OCI-LY3 (cell line): Measurements from ENCODE around the gene PFN1.
A peak's percentile ranks its signal among the peaks of the same experiment; 100 is the strongest.

Source experiments
- H2AFZ ChIP-seq: fragments of 200-600, 300-600 bp; shearing (Covaris generic); 2 replicates; pipeline ENCODE4 v1.6.0; 2014; ENCODE audit warnings: antibody characterized with exemption, low read depth, low read length
- H3K27ac ChIP-seq: fragments of 200-600, 300-600 bp; sonication (generic); 2 replicates; pipeline ENCODE4 v1.5.1; 2014; ENCODE audit warnings: mild to moderate bottlenecking, low read length, moderate library complexity, mixed read lengths
- H3K27me3 ChIP-seq: fragments of 200-600, 300-600 bp; sonication (generic); 2 replicates; pipeline ENCODE4 v1.6.1; 2014; ENCODE audit warnings: low read depth, low read length, mixed read lengths
- H3K36me3 ChIP-seq: fragments of 200-600, 300-600 bp; sonication (generic); replicated peaks from 2 replicates; pipeline ENCODE3; 2014; ENCODE audit warnings: low read depth, low read length, mixed read lengths
- H3K4me1 ChIP-seq: fragments of 300-600, 200-600 bp; sonication (generic); 2 replicates; pipeline ENCODE4 v1.6.1; 2014; ENCODE audit warnings: low read length, mixed read lengths
- H3K4me2 ChIP-seq: fragments of 200-600, 300-600 bp; sonication (generic); 2 replicates; pipeline ENCODE4 v1.6.1; 2014; ENCODE audit warnings: low read length, mixed read lengths
- H3K4me3 ChIP-seq: fragments of 300-600, 200-600 bp; sonication (generic); 2 replicates; pipeline ENCODE4 v1.5.1; 2014; ENCODE audit warnings: antibody characterized with exemption, mild to moderate bottlenecking, low read length, moderate library complexity
- H3K79me2 ChIP-seq: fragments of 300-600, 200-600 bp; shearing (Covaris generic); 2 replicates; pipeline ENCODE4 v1.6.1; 2014; ENCODE audit warnings: mild to moderate bottlenecking, low read length, mixed read lengths
- H3K9ac ChIP-seq: fragments of 300-600, 200-600 bp; shearing (Covaris generic); 2 replicates; pipeline ENCODE4 v1.6.0; 2014; ENCODE audit warnings: mild to moderate bottlenecking, low read length, moderate library complexity
- H3K9me3 ChIP-seq: fragments of 200-600, 300-600 bp; shearing (Covaris generic); 2 replicates; pipeline ENCODE4 v1.6.1; 2014; ENCODE audit warnings: low read length, mixed read lengths; ENCODE audit not compliant: insufficient read depth
- H4K20me1 ChIP-seq: fragments of 200-600, 300-600 bp; sonication (generic); 2 replicates; pipeline ENCODE4 v1.6.1; 2016; ENCODE audit warnings: low read length, mixed read lengths; ENCODE audit not compliant: insufficient read depth
- EZH2phosphoT487 ChIP-seq: fragments of 200-600 bp; shearing (Covaris generic); IDR thresholded peaks from 2 replicates; pipeline ENCODE4 v1.6.1; 2018; ENCODE audit warnings: antibody characterized with exemption, mixed run types, low read depth
- TF ChIP-seq, protein P1 (sequence below): fragments of 200-600, 300-600 bp; sonication (generic); IDR thresholded peaks from 2 replicates; pipeline ENCODE4 v1.5.1; 2014; ENCODE audit warnings: antibody characterized with exemption, low read length, low read depth

PFN1 gene

DNA sequence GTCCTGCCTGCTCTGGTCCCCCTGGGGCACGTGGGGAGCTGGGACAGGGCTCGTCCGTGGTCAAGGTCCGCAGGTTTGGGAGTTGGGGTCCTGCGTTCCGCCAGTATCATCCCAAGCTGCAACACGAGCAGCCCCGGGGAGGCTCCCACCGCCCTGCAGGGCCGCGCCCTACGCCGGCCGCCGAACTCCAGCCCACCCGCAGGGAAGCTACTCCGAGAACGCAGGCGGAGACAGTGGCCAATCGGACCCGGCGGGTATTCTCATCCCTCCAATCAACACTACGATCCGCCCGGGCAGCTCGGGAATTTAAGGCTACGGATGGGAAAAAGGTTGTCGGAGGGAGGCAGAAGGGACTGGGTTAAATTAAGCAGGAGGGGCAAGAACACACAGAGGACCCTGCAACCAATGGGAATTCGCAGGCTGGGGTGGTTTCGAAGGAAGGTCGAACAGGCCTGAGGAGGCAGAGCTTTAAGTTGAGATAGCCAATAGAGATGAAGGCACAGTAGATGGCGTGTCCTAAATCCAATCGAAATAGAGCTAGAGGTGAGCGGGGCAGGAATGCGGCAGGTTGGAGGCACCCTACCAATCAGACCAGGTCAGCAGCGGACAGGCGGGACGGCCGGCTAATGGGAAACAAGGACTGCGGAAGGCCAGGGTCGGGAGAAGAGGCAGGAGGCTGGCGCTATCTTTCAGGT is 18.7 kb upstream of the PFN1 start:
- Histone ChIP-seq H3K36me3 (peaks cover 17% of the 10 kb centered on the region), H3K4me2 (peak overlapping the region; percentile 98), H3K27me3 (no peaks in the 10 kb centered on the region), H3K27ac (peak overlapping the region; percentile 99), H3K79me2 (peaks cover 14% of the 10 kb centered on the region), H3K4me3 (peak overlapping the region; percentile 99), H4K20me1 (no peaks in the 10 kb centered on the region), H3K4me1 (peaks cover 18% of the 10 kb centered on the region), H3K9me3 (no peaks in the 10 kb centered on the region), H3K9ac (peak overlapping the region; percentile 86), H2AFZ (peak overlapping the region; percentile 61; the same call in 1 of the 2 replicates)
- TF ChIP-seq EZH2phosphoT487 = no peak
- TF ChIP-seq, protein P1, sequence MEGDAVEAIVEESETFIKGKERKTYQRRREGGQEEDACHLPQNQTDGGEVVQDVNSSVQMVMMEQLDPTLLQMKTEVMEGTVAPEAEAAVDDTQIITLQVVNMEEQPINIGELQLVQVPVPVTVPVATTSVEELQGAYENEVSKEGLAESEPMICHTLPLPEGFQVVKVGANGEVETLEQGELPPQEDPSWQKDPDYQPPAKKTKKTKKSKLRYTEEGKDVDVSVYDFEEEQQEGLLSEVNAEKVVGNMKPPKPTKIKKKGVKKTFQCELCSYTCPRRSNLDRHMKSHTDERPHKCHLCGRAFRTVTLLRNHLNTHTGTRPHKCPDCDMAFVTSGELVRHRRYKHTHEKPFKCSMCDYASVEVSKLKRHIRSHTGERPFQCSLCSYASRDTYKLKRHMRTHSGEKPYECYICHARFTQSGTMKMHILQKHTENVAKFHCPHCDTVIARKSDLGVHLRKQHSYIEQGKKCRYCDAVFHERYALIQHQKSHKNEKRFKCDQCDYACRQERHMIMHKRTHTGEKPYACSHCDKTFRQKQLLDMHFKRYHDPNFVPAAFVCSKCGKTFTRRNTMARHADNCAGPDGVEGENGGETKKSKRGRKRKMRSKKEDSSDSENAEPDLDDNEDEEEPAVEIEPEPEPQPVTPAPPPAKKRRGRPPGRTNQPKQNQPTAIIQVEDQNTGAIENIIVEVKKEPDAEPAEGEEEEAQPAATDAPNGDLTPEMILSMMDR = no peak

DNA sequence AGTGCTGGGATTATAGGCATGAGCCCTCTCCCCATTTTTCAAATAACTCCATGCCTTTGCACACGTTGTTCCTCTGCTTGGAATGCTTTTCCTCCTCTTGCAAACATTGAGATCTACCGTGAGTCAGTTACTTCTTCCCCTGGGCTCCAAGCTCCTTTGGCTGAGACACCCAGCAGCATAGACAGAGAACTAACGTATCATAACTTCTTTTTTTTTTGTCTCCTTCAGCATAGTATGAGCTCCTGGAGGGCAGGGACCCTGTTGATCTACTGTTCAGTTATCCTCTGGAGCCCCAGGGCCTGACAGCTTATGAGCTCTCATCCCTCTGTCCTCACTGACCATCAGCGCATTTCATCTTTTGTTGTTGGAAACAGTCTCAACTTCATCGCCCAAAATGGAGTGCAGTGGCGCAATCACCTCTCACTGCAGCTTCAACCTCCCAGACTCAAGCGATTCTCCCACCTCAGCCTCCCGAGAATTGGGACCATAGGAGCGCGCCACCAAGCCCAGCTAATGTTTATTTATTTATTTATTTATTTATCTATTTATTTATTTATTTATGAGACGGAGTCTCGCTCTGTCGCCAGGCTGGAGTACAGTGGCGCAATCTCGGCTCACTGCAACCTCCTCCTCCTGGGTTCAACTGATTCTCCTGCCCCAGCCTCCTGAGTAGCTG is 17.1 kb upstream of the PFN1 start:
- Histone ChIP-seq H2AFZ (no peak overlapping the region), H3K9ac (0 out of 2 replicates have a peak overlapping the region, but pooled peaks have one; percentile 86), H3K4me3 (no peak overlapping the region), H3K79me2 (peaks cover 14% of the 10 kb centered on the region), H4K20me1 (no peaks in the 10 kb centered on the region), H3K27ac (peak overlapping the region; percentile 99), H3K4me1 (peaks cover 18% of the 10 kb centered on the region), H3K27me3 (no peaks in the 10 kb centered on the region), H3K4me2 (peak overlapping the region; percentile 91; the same call in 1 of the 2 replicates), H3K36me3 (peaks cover 17% of the 10 kb centered on the region), H3K9me3 (no peaks in the 10 kb centered on the region)
- no peak for TF ChIP-seq EZH2phosphoT487
- TF ChIP-seq, protein P1 = no peak

DNA sequence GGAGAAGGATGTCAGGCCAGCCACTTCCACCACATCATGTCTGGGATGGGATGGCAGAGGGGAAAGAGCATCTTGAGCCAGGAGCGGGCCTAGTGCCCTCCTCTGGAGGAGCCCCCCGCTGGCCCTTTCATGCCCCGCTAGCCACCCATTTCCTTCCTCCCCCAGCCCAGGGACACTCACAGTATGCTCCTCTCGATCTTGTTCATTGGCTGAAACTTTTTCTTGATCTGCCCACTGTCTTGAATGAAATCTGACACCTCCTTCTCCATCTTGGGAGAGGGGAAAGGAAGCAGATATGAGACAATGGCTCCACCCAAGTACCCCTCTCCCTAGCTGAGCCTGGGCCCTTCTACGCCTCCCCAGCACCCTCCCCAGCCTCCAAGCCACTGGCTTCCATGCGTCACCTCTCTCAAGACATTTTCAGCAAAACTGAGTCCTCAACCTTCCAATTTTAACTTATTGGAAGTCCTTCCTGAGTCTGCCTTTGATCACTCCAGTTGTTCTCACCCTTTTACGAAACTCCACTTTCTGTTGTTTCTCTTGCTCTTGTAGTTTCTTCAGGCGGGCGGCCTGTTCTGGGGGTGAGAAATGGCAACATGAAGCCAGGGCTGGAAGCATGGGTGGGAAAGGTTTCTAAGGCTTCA is 12.1 kb upstream of the PFN1 start:
- H3K4me2 ChIP-seq = no peak overlapping the region
- H3K79me2 ChIP-seq = peaks cover 4% of the 10 kb centered on the region
- no peak overlapping the region for H3K4me3 ChIP-seq
- no peak overlapping the region for H2AFZ ChIP-seq
- H4K20me1 ChIP-seq = no peaks in the 10 kb centered on the region
- H3K27ac ChIP-seq = no peak overlapping the region
- H3K4me1 ChIP-seq = peaks cover 3% of the 10 kb centered on the region
- no peaks in the 10 kb centered on the region for H3K9me3 ChIP-seq
- H3K9ac ChIP-seq = no peak overlapping the region
- no peaks in the 10 kb centered on the region for H3K27me3 ChIP-seq
- TF ChIP-seq, protein P1 = no peak
- TF ChIP-seq EZH2phosphoT487 = no peak
- H3K36me3 ChIP-seq = peaks cover 4% of the 10 kb centered on the region

DNA sequence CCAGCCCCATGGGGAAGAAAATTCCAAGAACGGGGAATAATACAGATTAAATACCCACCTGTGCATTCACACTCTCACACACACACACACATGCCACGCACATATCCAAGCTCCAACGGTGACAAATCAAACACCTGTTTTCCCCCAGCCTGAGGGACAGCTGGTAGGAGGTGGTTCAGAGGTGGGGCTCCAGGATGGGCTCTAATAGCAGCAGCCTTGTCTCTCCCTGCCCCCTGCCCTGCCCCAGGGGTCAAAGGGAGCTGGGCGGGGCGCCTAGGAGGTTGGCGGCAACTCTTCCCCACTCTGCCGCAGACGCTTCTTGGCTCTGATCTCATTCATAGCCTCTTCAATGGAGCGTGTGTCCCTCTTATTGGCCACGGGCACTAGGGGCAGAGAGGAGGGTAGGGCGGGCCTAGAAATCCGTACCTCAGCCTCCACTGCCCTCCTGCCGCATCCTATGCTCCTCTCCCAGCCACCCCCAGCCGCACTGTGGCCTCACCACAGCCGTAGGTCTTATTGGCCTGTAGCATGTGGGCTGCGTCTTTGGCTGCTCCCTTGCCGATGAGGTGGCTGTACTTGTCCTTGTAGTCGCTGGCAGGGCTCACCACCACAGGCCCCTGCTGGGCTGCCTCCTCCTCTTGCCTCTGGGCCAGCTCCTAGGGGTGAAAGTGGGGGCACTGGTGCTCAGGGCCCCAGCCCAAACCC is 11.1 kb upstream of the PFN1 start:
- Histone ChIP-seq H3K27ac (no peak overlapping the region), H2AFZ (no peak overlapping the region), H3K4me3 (no peak overlapping the region), H3K36me3 (no peaks in the 10 kb centered on the region), H3K4me2 (no peak overlapping the region), H3K4me1 (no peaks in the 10 kb centered on the region), H3K9me3 (no peaks in the 10 kb centered on the region), H3K79me2 (no peaks in the 10 kb centered on the region), H3K27me3 (no peaks in the 10 kb centered on the region), H3K9ac (no peak overlapping the region), H4K20me1 (no peaks in the 10 kb centered on the region)
- TF ChIP-seq, protein P1 = no peak
- no peak for TF ChIP-seq EZH2phosphoT487
